SK-N-SH (cell line): Measurements from ENCODE around the gene SLC26A1. TPM values are rescaled to one million over a fixed set of nuclear protein-coding genes. Genes with fewer than 3 reads are reported as not detected.

Source experiments
- CTCF ChIA-PET: fragments of 300-600, 350-600 bp; formaldehyde crosslinking; extraction: SDS; loops from one replicate; lab custom pipeline; 2021; lab: Yijun Ruan, JAX
- POLR2A ChIA-PET: fragments of 350-600 bp; sonication (Branson Sonifier 250); formaldehyde crosslinking; extraction: SDS; loops from one replicate; lab custom pipeline; 2020; ENCODE audit warnings: antibody characterized with exemption, inconsistent platforms; lab: Yijun Ruan, JAX
- DNase-seq: peaks from one replicate; pipeline ENCODE4 v3.0.0; 2012
- H2AFZ ChIP-seq: fragments of 200-600 bp; sonication (generic); 2 replicates; pipeline ENCODE4 v1.8.1; 2016; ENCODE audit warnings: antibody characterized with exemption, mild to moderate bottlenecking, low read depth
- H3F3A ChIP-seq: fragments of 200-600 bp; sonication (generic); replicated peaks from 2 replicates; pipeline ENCODE3; 2016; ENCODE audit warnings: antibody characterized with exemption, mild to moderate bottlenecking; ENCODE audit not compliant: insufficient read depth
- H3K27ac ChIP-seq, 2 experiments: fragments of 200-500 bp in 1 of 2; fragments of 200-600 bp in 1 of 2; sonication (Bioruptor generic) in 1 of 2; sonication (generic), shearing (Covaris generic) in 1 of 2; 2 replicates each; pipeline versions ENCODE4 v1.5.1 to v1.6.1; 2014 to 2016; ENCODE audit warnings: low read depth in 2 of 2, inconsistent platforms in 1 of 2, low read length in 1 of 2, mild to moderate bottlenecking in 1 of 2, mixed read lengths in 1 of 2
- H3K27me3 ChIP-seq: fragments of 200-600 bp; sonication (generic), shearing (Covaris generic); 2 replicates; pipeline ENCODE4 v1.6.1; 2016; ENCODE audit warnings: mixed run types; ENCODE audit not compliant: insufficient read depth
- H3K36me3 ChIP-seq, 2 experiments: fragments of 200-500 bp in 1 of 2; fragments of 200-600 bp in 1 of 2; sonication (Bioruptor generic) in 1 of 2; sonication (generic) in 1 of 2; replicated peaks in 1 of 2; 2 replicates each; pipeline versions ENCODE3 to v1.5.1; 2014 to 2016; ENCODE audit warnings: low read length in 1 of 2, mild to moderate bottlenecking in 1 of 2; ENCODE audit not compliant: insufficient read depth in 2 of 2, control insufficient read depth in 1 of 2
- H3K4me1 ChIP-seq, 2 experiments: fragments of 200-500 bp in 1 of 2; fragments of 200-600 bp in 1 of 2; sonication (Bioruptor generic) in 1 of 2; sonication (generic), shearing (Covaris generic) in 1 of 2; 2 replicates each; pipeline versions ENCODE4 v1.5.1 to v1.6.1; 2014 to 2016; ENCODE audit warnings: low read depth in 1 of 2, low read length in 1 of 2, mixed run types in 1 of 2; ENCODE audit not compliant: insufficient read depth in 2 of 2, control insufficient read depth in 1 of 2
- H3K4me2 ChIP-seq: fragments of 200-600 bp; sonication (generic), shearing (Covaris generic); 2 replicates; pipeline ENCODE4 v1.6.1; 2017; ENCODE audit warnings: mixed run types
- H3K4me3 ChIP-seq, 2 experiments: fragments of 200-500 bp in 1 of 2; fragments of 200-600 bp in 1 of 2; sonication (Bioruptor generic) in 1 of 2; sonication (generic), shearing (Covaris generic) in 1 of 2; 2 replicates each; pipeline versions ENCODE4 v1.5.1 to v1.8.1; 2014 to 2016; ENCODE audit warnings: low read depth in 2 of 2, inconsistent platforms in 1 of 2, low read length in 1 of 2, mild to moderate bottlenecking in 1 of 2, mixed read lengths in 1 of 2, moderate library complexity in 1 of 2
- H3K79me2 ChIP-seq: fragments of 200-600 bp; sonication (generic); 2 replicates; pipeline ENCODE4 v1.8.1; 2017; ENCODE audit warnings: mild to moderate bottlenecking; ENCODE audit not compliant: insufficient read depth
- H3K9ac ChIP-seq: fragments of 200-600 bp; sonication (generic); 2 replicates; pipeline ENCODE4 v1.6.1; 2017; ENCODE audit warnings: mixed run types
- H3K9me2 ChIP-seq: fragments of 200-600 bp; sonication (generic); 2 replicates; pipeline ENCODE4 v1.6.1; 2017; ENCODE audit warnings: mixed run types
- H3K9me3 ChIP-seq: fragments of 200-600 bp; sonication (generic); 2 replicates; pipeline ENCODE4 v1.6.1; 2017; ENCODE audit warnings: mixed run types, mild to moderate bottlenecking, moderate library complexity
- H4K20me1 ChIP-seq: fragments of 200-600 bp; sonication (generic); 2 replicates; pipeline ENCODE4 v1.6.1; 2017; ENCODE audit warnings: mild to moderate bottlenecking, mixed run types; ENCODE audit not compliant: insufficient read depth
- CHD2 ChIP-seq: fragments of 150-350 bp; IDR thresholded peaks from 2 replicates; pipeline ENCODE4 v1.6.1; 2018; ENCODE audit warnings: low read length; ENCODE audit not compliant: partially characterized antibody
- ELF1 ChIP-seq: IDR thresholded peaks from 2 replicates; pipeline ENCODE4 v1.4.0; 2012
- FOXJ3 ChIP-seq: sonication (generic); formaldehyde crosslinking; IDR thresholded peaks from 2 replicates; pipeline ENCODE4 v1.5.1; 2020; ENCODE audit warnings: mild to moderate bottlenecking, missing genetic modification reagents
- GATA2 ChIP-seq: sonication (generic); formaldehyde crosslinking; IDR thresholded peaks from 2 replicates; pipeline ENCODE4 v1.5.0; 2020; ENCODE audit warnings: mild to moderate bottlenecking, missing genetic modification reagents
- MXI1 ChIP-seq: IDR thresholded peaks from 2 replicates; pipeline ENCODE4 v1.6.1; 2012; ENCODE audit warnings: mild to moderate bottlenecking, low read depth, low read length, improper control_type of control experiment
- NFIC ChIP-seq: IDR thresholded peaks from 2 replicates; pipeline ENCODE4 v1.4.0; 2012; ENCODE audit warnings: borderline replicate concordance
- POLR2AphosphoS5 ChIP-seq: IDR thresholded peaks from 2 replicates; pipeline ENCODE4 v1.6.1; 2012; ENCODE audit warnings: low read depth, low read length
- RCOR1 ChIP-seq: fragments of 150-350 bp; IDR thresholded peaks from 2 replicates; pipeline ENCODE4 v1.6.1; 2017; ENCODE audit warnings: antibody characterized with exemption, low read length
- RFX5 ChIP-seq: IDR thresholded peaks from 2 replicates; pipeline ENCODE4 v1.6.1; 2012; ENCODE audit warnings: mild to moderate bottlenecking, improper control_type of control experiment, low read length
- TAF1 ChIP-seq: IDR thresholded peaks from 2 replicates; pipeline ENCODE4 v1.6.1; 2012; ENCODE audit warnings: low read depth, mild to moderate bottlenecking, low read length, moderate library complexity, borderline replicate concordance
- TCF12 ChIP-seq: IDR thresholded peaks from 2 replicates; pipeline ENCODE4 v1.4.0; 2012
- WGBS: methylation state at CpG from one replicate; pipeline ENCODE4 v1.1.6; 2017; ENCODE audit warnings: low lambda C conversion rate; 5-methylcytosine and 5-hydroxymethylcytosine counted together
- polyA plus RNA-seq, 3 experiments: library from polyadenylated mRNA; depleted of rRNA; stranded (reverse); fragments of >200 nt; gene quantifications; 2 replicates each; pipeline ENCODE4 v1.2.3, GENCODE V29; 2012
- TF ChIP-seq, protein P1 (sequence below): fragments of 150-350 bp; IDR thresholded peaks from 2 replicates; pipeline ENCODE4 v1.6.1; 2016; ENCODE audit warnings: mild to moderate bottlenecking, low read depth, low read length
- TF ChIP-seq, protein P2 (sequence below): fragments of 150-350 bp; IDR thresholded peaks from 2 replicates; pipeline ENCODE4 v1.6.1; 2017; ENCODE audit warnings: antibody characterized with exemption, low read length, low read depth, borderline replicate concordance
- TF ChIP-seq, protein P3 (sequence below): IDR thresholded peaks from 2 replicates; pipeline ENCODE4 v1.6.1; 2012; ENCODE audit warnings: mild to moderate bottlenecking, low read depth, low read length, moderate library complexity
- TF ChIP-seq, protein P4 (sequence below): IDR thresholded peaks from 2 replicates; pipeline ENCODE4 v1.4.0; 2012; ENCODE audit warnings: low read depth, borderline replicate concordance

The SLC26A1 gene
- polyA plus RNA-seq, 1 of the 3 experiments (the other 2 are of a cell fraction): 0.05 TPM

DNA sequence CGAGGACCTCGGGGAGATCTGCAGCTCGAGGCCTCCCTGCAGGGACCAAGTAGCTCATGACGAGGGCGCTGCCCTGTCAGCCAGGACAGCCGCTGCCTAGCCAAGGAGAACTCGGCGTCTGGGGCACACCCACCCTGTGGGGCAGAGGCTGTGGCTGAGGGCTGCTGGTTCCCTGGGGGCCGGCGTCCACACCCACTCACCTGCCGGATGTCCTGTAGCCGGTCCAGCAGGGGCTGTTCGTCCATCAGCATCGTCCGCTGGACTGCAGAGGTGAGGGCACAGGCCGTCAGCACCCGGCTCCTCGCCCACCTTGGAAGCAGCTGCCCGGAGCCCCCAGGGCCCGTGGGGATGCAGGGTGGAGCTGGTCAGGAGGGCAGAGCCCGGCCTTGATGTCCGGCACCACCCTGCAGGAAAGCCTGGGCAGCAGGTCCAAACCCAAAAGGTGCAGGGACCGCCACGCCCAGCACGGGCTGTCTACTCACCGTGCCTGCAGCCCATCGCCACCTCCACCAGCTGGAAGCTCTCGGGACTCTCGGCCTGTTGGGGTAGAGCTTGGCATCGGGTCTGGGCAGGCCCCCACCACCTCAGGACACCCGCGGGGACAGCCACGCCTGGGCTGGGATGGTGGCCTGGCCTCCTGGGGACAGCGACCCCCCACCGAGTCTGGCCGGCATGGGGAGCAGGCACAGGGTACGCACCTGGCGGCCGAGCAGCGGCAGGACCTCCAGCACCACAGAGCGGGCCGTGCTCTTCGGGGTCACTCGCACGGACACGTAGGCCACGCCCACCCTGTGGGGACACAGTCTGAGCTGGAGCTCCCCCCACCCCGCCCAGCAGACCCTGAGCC lies 26.7 kb downstream of the SLC26A1 start:
- no peak overlapping the region for H3K27ac ChIP-seq
- H3K9ac ChIP-seq: no peak overlapping the region
- H3K4me1 ChIP-seq: peaks cover 0 to 1% of the 10 kb centered on the region in 2 experiments; a peak in 1 of 4 replicates
- H3K79me2 ChIP-seq: peaks cover 7% of the 10 kb centered on the region; the same call in 1 of the 2 replicates
- no peak for DNase-seq
- TF ChIP-seq GATA2 (CRISPR knock-in tag) (no peak), MXI1 (no peak)
- H3K36me3 ChIP-seq: peaks cover 0 to 44% of the 10 kb centered on the region in 2 experiments
- POLR2A ChIA-PET: no interaction called here
- no peaks in the 10 kb centered on the region for H3K9me2 ChIP-seq
- H4K20me1 ChIP-seq: peaks cover 7% of the 10 kb centered on the region
- CTCF ChIA-PET: interaction anchor here (2.1 kb wide), 1 partner anchor 20 kb away, joined by 7 read pairs; the partner anchor contains the start of gene IDUA
- H3K4me2 ChIP-seq: no peak overlapping the region
- no peak overlapping the region for H2AFZ ChIP-seq
- H3K27me3 ChIP-seq: no peaks in the 10 kb centered on the region
- H3F3A ChIP-seq: no peaks in the 10 kb centered on the region
- H3K9me3 ChIP-seq: no peaks in the 10 kb centered on the region
- H3K4me3 ChIP-seq: no peak overlapping the region
- WGBS: 100% methylated on average over 1 of the region's 48 CpGs

DNA sequence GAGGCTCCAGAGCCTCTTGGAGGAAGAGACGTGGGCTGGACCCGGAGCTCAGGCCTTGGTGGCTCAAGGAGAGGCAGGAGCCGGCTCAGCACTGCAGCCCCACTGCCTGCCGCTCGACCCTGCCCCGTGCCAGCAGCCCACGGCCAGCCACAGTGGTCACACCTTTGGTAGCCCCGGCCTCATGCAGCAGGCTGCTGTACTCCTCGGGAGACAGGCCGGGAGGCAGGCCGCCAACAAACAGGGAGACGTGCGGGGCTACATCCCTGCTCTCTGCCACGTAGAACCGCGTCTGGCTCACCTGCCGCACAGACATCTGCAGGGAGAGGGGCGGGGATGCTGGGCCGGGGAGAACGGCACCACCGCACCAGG lies 27.5 kb downstream of the SLC26A1 start:
- Histone ChIP-seq H3K9me2 (no peaks in the 10 kb centered on the region), H3K27me3 (no peaks in the 10 kb centered on the region), H3K36me3 (peaks cover 0 to 44% of the 10 kb centered on the region in 2 experiments), H4K20me1 (peaks cover under 1% of the 10 kb centered on the region; the same call in 1 of the 2 replicates), H3K79me2 (no peaks in the 10 kb centered on the region), H2AFZ (no peak overlapping the region), H3K4me3 (no peak overlapping the region), H3K4me2 (no peak overlapping the region), H3K9me3 (no peaks in the 10 kb centered on the region), H3K9ac (no peak overlapping the region), H3K27ac (no peak overlapping the region), H3F3A (no peaks in the 10 kb centered on the region), H3K4me1 (no peaks in the 10 kb centered on the region)
- no peak for DNase-seq
- TF ChIP-seq RCOR1 (no peak), NFIC (no peak), ELF1 (no peak), RFX5 (no peak), TCF12 (no peak), TAF1 (no peak), POLR2AphosphoS5 (no peak), GATA2 (CRISPR knock-in tag) (no peak), FOXJ3 (CRISPR knock-in tag) (no peak), CHD2 (no peak)
- TF ChIP-seq, protein P1, sequence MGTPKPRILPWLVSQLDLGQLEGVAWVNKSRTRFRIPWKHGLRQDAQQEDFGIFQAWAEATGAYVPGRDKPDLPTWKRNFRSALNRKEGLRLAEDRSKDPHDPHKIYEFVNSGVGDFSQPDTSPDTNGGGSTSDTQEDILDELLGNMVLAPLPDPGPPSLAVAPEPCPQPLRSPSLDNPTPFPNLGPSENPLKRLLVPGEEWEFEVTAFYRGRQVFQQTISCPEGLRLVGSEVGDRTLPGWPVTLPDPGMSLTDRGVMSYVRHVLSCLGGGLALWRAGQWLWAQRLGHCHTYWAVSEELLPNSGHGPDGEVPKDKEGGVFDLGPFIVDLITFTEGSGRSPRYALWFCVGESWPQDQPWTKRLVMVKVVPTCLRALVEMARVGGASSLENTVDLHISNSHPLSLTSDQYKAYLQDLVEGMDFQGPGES: no peak
- TF ChIP-seq, protein P2, sequence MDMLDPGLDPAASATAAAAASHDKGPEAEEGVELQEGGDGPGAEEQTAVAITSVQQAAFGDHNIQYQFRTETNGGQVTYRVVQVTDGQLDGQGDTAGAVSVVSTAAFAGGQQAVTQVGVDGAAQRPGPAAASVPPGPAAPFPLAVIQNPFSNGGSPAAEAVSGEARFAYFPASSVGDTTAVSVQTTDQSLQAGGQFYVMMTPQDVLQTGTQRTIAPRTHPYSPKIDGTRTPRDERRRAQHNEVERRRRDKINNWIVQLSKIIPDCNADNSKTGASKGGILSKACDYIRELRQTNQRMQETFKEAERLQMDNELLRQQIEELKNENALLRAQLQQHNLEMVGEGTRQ: no peak
- TF ChIP-seq, protein P3, sequence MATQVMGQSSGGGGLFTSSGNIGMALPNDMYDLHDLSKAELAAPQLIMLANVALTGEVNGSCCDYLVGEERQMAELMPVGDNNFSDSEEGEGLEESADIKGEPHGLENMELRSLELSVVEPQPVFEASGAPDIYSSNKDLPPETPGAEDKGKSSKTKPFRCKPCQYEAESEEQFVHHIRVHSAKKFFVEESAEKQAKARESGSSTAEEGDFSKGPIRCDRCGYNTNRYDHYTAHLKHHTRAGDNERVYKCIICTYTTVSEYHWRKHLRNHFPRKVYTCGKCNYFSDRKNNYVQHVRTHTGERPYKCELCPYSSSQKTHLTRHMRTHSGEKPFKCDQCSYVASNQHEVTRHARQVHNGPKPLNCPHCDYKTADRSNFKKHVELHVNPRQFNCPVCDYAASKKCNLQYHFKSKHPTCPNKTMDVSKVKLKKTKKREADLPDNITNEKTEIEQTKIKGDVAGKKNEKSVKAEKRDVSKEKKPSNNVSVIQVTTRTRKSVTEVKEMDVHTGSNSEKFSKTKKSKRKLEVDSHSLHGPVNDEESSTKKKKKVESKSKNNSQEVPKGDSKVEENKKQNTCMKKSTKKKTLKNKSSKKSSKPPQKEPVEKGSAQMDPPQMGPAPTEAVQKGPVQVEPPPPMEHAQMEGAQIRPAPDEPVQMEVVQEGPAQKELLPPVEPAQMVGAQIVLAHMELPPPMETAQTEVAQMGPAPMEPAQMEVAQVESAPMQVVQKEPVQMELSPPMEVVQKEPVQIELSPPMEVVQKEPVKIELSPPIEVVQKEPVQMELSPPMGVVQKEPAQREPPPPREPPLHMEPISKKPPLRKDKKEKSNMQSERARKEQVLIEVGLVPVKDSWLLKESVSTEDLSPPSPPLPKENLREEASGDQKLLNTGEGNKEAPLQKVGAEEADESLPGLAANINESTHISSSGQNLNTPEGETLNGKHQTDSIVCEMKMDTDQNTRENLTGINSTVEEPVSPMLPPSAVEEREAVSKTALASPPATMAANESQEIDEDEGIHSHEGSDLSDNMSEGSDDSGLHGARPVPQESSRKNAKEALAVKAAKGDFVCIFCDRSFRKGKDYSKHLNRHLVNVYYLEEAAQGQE: no peak
- TF ChIP-seq, protein P4, sequence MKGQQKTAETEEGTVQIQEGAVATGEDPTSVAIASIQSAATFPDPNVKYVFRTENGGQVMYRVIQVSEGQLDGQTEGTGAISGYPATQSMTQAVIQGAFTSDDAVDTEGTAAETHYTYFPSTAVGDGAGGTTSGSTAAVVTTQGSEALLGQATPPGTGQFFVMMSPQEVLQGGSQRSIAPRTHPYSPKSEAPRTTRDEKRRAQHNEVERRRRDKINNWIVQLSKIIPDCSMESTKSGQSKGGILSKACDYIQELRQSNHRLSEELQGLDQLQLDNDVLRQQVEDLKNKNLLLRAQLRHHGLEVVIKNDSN: no peak
- POLR2A ChIA-PET: no interaction called here
- CTCF ChIA-PET: no interaction called here
- WGBS: 95% methylated on average over 15 of the region's 21 CpGs
